GM23338 (cell line): ENCODE results near the gene GFER. TPM values are rescaled to one million over a fixed set of nuclear protein-coding genes. Genes with fewer than 3 reads are reported as not detected.

Experiments used
- ATAC-seq: fragments of 200-7000 bp; cut with Tn5 transposase; 3 replicates; pipeline ENCODE4 v1.9.1; 2020
- DNase-seq: peaks from one replicate; pipeline ENCODE4 v3.0.0-alpha.2; 2015; ENCODE audit warnings: low spot score
- H2AFZ ChIP-seq: fragments of 200-600 bp; sonication (generic); 2 replicates; pipeline ENCODE4 v1.8.0; 2016; ENCODE audit warnings: antibody characterized with exemption, mild to moderate bottlenecking, moderate library complexity
- H3F3A ChIP-seq: fragments of 200-600 bp; sonication (generic); replicated peaks from 2 replicates; pipeline ENCODE4 v1.8.0; 2017; ENCODE audit warnings: antibody characterized with exemption, mixed run types, low read depth
- H3K27ac ChIP-seq: fragments of 200-600 bp; sonication (generic); 2 replicates; pipeline ENCODE4 v1.6.1; 2016; ENCODE audit warnings: low read depth
- H3K27me3 ChIP-seq: fragments of 200-600 bp; sonication (generic); 2 replicates; pipeline ENCODE4 v1.8.0; 2016; ENCODE audit warnings: mild to moderate bottlenecking, mixed run types, moderate library complexity; ENCODE audit not compliant: insufficient read depth
- H3K36me3 ChIP-seq: fragments of 200-600 bp; sonication (generic); 2 replicates; pipeline ENCODE4 v1.8.0; 2016; ENCODE audit warnings: mild to moderate bottlenecking; ENCODE audit not compliant: insufficient read depth
- H3K4me1 ChIP-seq: fragments of 200-600 bp; sonication (generic); 2 replicates; pipeline ENCODE4 v1.8.0; 2016; ENCODE audit warnings: mild to moderate bottlenecking, moderate library complexity; ENCODE audit not compliant: insufficient read depth
- H3K4me2 ChIP-seq: fragments of 200-600 bp; sonication (generic); 2 replicates; pipeline ENCODE4 v1.7.1; 2017; ENCODE audit warnings: mixed run types
- H3K4me3 ChIP-seq: fragments of 200-600 bp; sonication (generic); 2 replicates; pipeline ENCODE4 v1.6.1; 2016; ENCODE audit warnings: mixed run types
- H3K79me2 ChIP-seq: fragments of 200-600 bp; sonication (generic); replicated peaks from 2 replicates; pipeline ENCODE4 v1.8.0; 2017; ENCODE audit warnings: mild to moderate bottlenecking; ENCODE audit not compliant: insufficient read depth
- H3K9me2 ChIP-seq: fragments of 200-600 bp; sonication (generic); 2 replicates; pipeline ENCODE4 v1.8.0; 2017; ENCODE audit not compliant: insufficient read depth
- H4K20me1 ChIP-seq: fragments of 200-600 bp; sonication (generic); replicated peaks from 2 replicates; pipeline ENCODE4 v1.8.0; 2017; ENCODE audit warnings: mild to moderate bottlenecking; ENCODE audit not compliant: insufficient read depth
- H3K27ac Mint-ChIP-seq: 2 replicates; pipeline ENCODE4 v1.8.0; 2020; ENCODE audit warnings: inconsistent platforms, mild to moderate bottlenecking, moderate library complexity, mixed read lengths
- H3K27me3 Mint-ChIP-seq: 3 replicates; pipeline ENCODE4 v1.8.0; 2022; ENCODE audit warnings: low read depth, mild to moderate bottlenecking, moderate library complexity, mixed read lengths, inconsistent platforms; ENCODE audit not compliant: insufficient read depth, poor library complexity
- H3K36me3 Mint-ChIP-seq: 3 replicates; pipeline ENCODE4 v1.8.0; 2021; ENCODE audit warnings: low read depth, mild to moderate bottlenecking, inconsistent platforms, moderate library complexity, mixed read lengths
- H3K4me1 Mint-ChIP-seq: 3 replicates; pipeline ENCODE4 v1.8.0; 2020; ENCODE audit warnings: mild to moderate bottlenecking, inconsistent platforms, mixed read lengths
- H3K4me3 Mint-ChIP-seq: 3 replicates; pipeline ENCODE4 v1.8.0; 2021; ENCODE audit warnings: moderate library complexity, mild to moderate bottlenecking, inconsistent platforms, mixed read lengths
- H3K9me3 Mint-ChIP-seq: 3 replicates; pipeline ENCODE4 v1.8.0; 2020; ENCODE audit warnings: moderate library complexity, mild to moderate bottlenecking, inconsistent platforms, mixed read lengths
- EZH2 ChIP-seq: fragments of 200-600 bp; sonication (generic); IDR thresholded peaks from one replicate; pipeline ENCODE4 v1.8.0; 2017; ENCODE audit warnings: antibody characterized with exemption, mild to moderate bottlenecking, low read depth; ENCODE audit not compliant: unreplicated experiment
- EZH2phosphoT487 ChIP-seq: fragments of 200-600 bp; sonication (generic); IDR thresholded peaks from one replicate; pipeline ENCODE4 v1.8.1; 2018; ENCODE audit warnings: antibody characterized with exemption; ENCODE audit not compliant: unreplicated experiment
- NANOG ChIP-seq: IDR thresholded peaks from 2 replicates; pipeline ENCODE4 v1.6.1; 2016; ENCODE audit warnings: antibody characterized with exemption, borderline replicate concordance
- POLR2AphosphoS5 ChIP-seq: IDR thresholded peaks from 2 replicates; pipeline ENCODE4 v1.6.1; 2016; ENCODE audit warnings: antibody characterized with exemption, low read depth
- ZNF114 ChIP-seq: fragments of 250-450 bp; sonication (Bioruptor Pico); IDR thresholded peaks from 2 replicates; pipeline ENCODE4 v1.5.0; 2020; ENCODE audit warnings: mild to moderate bottlenecking, moderate library complexity
- polyA plus RNA-seq: library from polyadenylated mRNA; unstranded; fragments of >200 nt; fragmentation: Nextera tagmentation; extraction: Ambion mirVana; gene quantifications from 2 replicates; pipeline ENCODE4 v1.2.1, GENCODE V29; 2016
- total RNA-seq: library from RNA; depleted of rRNA; stranded (reverse); fragments of >200 nt; shearing (Covaris generic); gene quantifications from 2 replicates; pipeline ENCODE4 v1.2.3, GENCODE V29; 2014
- TF ChIP-seq, protein P1 (sequence below), 2 experiments: fragments of 200-600 bp in 1 of 2; sonication (generic) in 1 of 2; conservative IDR thresholded peaks; 2 replicates each; pipeline versions ENCODE4 v1.5.1 to v1.6.1; 2016 to 2017; ENCODE audit warnings: antibody characterized with exemption in 2 of 2, low read depth in 2 of 2, mild to moderate bottlenecking in 2 of 2, moderate library complexity in 1 of 2
- TF ChIP-seq, protein P2 (sequence below): fragments of 250-450 bp; sonication (Bioruptor Pico); IDR thresholded peaks from 2 replicates; pipeline ENCODE4 v1.5.0; 2020; ENCODE audit warnings: mild to moderate bottlenecking, moderate library complexity
- TF ChIP-seq, protein P3 (sequence below): IDR thresholded peaks from 2 replicates; pipeline ENCODE4 v1.6.1; 2016; ENCODE audit warnings: antibody characterized with exemption
- TF ChIP-seq, protein P4 (sequence below): IDR thresholded peaks from one replicate; pipeline ENCODE4 v1.6.1; 2018; ENCODE audit warnings: antibody characterized with exemption; ENCODE audit not compliant: unreplicated experiment

Gene GFER
- total and polyA plus RNA-seq, 2 experiments from 2014 or later: 40.1 to 64.5 TPM

DNA sequence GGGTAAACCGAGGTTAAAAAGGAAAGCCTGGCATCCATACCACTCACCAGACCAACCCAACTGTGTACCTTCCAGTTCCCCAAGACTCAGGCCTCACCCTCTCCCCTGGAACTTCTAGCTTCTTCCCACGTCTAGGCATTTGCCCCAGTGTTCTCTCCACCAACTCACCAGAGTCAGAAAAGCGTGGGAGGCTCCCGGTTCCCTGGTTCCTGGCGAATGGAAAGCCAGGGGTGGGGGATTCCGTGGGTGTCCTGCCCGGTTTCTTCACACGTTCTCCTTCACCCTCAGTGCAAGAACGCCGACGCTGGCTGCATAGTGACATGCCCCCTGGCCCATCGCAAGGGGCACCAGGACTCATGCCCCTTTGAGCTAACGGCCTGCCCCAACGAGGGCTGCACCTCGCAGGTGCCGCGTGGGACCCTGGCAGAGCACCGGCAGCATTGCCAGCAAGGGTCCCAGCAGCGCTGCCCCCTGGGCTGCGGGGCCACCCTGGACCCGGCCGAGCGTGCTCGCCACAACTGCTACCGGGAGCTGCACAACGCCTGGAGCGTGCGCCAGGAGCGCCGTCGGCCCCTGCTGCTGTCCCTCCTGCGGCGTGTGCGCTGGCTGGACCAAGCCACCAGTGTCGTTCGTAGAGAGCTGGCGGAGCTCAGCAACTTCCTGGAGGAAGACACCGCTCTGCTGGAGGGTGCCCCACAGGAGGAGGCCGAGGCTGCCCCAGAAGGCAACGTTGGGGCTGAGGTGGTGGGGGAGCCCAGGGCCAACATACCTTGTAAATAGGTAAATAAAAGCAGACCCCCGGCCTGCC, 15.6 kb upstream of the GFER start:
- ATAC-seq: no peak

More for the DNA sequence above, 15.6 kb upstream of the GFER start:
- DNase-seq: peak; percentile 23
- TF ChIP-seq EZH2: no peak
- TF ChIP-seq, protein P1, sequence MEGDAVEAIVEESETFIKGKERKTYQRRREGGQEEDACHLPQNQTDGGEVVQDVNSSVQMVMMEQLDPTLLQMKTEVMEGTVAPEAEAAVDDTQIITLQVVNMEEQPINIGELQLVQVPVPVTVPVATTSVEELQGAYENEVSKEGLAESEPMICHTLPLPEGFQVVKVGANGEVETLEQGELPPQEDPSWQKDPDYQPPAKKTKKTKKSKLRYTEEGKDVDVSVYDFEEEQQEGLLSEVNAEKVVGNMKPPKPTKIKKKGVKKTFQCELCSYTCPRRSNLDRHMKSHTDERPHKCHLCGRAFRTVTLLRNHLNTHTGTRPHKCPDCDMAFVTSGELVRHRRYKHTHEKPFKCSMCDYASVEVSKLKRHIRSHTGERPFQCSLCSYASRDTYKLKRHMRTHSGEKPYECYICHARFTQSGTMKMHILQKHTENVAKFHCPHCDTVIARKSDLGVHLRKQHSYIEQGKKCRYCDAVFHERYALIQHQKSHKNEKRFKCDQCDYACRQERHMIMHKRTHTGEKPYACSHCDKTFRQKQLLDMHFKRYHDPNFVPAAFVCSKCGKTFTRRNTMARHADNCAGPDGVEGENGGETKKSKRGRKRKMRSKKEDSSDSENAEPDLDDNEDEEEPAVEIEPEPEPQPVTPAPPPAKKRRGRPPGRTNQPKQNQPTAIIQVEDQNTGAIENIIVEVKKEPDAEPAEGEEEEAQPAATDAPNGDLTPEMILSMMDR (conservative IDR thresholded peaks at IDR 0.05; ENCODE audit: low read depth in 2 of 2): no peak
- TF ChIP-seq, protein P2, sequence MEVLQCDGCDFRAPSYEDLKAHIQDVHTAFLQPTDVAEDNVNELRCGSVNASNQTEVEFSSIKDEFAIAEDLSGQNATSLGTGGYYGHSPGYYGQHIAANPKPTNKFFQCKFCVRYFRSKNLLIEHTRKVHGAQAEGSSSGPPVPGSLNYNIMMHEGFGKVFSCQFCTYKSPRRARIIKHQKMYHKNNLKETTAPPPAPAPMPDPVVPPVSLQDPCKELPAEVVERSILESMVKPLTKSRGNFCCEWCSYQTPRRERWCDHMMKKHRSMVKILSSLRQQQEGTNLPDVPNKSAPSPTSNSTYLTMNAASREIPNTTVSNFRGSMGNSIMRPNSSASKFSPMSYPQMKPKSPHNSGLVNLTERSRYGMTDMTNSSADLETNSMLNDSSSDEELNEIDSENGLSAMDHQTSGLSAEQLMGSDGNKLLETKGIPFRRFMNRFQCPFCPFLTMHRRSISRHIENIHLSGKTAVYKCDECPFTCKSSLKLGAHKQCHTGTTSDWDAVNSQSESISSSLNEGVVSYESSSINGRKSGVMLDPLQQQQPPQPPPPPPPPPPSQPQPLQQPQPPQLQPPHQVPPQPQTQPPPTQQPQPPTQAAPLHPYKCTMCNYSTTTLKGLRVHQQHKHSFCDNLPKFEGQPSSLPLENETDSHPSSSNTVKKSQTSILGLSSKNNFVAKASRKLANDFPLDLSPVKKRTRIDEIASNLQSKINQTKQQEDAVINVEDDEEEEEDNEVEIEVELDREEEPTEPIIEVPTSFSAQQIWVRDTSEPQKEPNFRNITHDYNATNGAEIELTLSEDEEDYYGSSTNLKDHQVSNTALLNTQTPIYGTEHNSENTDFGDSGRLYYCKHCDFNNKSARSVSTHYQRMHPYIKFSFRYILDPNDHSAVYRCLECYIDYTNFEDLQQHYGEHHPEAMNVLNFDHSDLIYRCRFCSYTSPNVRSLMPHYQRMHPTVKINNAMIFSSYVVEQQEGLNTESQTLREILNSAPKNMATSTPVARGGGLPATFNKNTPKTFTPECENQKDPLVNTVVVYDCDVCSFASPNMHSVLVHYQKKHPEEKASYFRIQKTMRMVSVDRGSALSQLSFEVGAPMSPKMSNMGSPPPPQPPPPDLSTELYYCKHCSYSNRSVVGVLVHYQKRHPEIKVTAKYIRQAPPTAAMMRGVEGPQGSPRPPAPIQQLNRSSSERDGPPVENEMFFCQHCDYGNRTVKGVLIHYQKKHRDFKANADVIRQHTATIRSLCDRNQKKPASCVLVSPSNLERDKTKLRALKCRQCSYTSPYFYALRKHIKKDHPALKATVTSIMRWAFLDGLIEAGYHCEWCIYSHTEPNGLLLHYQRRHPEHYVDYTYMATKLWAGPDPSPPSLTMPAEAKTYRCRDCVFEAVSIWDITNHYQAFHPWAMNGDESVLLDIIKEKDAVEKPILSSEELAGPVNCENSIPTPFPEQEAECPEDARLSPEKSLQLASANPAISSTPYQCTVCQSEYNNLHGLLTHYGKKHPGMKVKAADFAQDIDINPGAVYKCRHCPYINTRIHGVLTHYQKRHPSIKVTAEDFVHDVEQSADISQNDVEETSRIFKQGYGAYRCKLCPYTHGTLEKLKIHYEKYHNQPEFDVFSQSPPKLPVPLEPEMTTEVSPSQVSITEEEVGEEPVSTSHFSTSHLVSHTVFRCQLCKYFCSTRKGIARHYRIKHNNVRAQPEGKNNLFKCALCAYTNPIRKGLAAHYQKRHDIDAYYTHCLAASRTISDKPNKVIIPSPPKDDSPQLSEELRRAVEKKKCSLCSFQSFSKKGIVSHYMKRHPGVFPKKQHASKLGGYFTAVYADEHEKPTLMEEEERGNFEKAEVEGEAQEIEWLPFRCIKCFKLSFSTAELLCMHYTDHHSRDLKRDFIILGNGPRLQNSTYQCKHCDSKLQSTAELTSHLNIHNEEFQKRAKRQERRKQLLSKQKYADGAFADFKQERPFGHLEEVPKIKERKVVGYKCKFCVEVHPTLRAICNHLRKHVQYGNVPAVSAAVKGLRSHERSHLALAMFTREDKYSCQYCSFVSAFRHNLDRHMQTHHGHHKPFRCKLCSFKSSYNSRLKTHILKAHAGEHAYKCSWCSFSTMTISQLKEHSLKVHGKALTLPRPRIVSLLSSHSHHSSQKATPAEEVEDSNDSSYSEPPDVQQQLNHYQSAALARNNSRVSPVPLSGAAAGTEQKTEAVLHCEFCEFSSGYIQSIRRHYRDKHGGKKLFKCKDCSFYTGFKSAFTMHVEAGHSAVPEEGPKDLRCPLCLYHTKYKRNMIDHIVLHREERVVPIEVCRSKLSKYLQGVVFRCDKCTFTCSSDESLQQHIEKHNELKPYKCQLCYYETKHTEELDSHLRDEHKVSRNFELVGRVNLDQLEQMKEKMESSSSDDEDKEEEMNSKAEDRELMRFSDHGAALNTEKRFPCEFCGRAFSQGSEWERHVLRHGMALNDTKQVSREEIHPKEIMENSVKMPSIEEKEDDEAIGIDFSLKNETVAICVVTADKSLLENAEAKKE: no peak
- TF ChIP-seq, protein P3, sequence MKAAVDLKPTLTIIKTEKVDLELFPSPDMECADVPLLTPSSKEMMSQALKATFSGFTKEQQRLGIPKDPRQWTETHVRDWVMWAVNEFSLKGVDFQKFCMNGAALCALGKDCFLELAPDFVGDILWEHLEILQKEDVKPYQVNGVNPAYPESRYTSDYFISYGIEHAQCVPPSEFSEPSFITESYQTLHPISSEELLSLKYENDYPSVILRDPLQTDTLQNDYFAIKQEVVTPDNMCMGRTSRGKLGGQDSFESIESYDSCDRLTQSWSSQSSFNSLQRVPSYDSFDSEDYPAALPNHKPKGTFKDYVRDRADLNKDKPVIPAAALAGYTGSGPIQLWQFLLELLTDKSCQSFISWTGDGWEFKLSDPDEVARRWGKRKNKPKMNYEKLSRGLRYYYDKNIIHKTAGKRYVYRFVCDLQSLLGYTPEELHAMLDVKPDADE: no peak
- no peak for TF ChIP-seq NANOG
- TF ChIP-seq, protein P4, sequence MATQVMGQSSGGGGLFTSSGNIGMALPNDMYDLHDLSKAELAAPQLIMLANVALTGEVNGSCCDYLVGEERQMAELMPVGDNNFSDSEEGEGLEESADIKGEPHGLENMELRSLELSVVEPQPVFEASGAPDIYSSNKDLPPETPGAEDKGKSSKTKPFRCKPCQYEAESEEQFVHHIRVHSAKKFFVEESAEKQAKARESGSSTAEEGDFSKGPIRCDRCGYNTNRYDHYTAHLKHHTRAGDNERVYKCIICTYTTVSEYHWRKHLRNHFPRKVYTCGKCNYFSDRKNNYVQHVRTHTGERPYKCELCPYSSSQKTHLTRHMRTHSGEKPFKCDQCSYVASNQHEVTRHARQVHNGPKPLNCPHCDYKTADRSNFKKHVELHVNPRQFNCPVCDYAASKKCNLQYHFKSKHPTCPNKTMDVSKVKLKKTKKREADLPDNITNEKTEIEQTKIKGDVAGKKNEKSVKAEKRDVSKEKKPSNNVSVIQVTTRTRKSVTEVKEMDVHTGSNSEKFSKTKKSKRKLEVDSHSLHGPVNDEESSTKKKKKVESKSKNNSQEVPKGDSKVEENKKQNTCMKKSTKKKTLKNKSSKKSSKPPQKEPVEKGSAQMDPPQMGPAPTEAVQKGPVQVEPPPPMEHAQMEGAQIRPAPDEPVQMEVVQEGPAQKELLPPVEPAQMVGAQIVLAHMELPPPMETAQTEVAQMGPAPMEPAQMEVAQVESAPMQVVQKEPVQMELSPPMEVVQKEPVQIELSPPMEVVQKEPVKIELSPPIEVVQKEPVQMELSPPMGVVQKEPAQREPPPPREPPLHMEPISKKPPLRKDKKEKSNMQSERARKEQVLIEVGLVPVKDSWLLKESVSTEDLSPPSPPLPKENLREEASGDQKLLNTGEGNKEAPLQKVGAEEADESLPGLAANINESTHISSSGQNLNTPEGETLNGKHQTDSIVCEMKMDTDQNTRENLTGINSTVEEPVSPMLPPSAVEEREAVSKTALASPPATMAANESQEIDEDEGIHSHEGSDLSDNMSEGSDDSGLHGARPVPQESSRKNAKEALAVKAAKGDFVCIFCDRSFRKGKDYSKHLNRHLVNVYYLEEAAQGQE: no peak
- TF ChIP-seq POLR2AphosphoS5: no peak
- TF ChIP-seq EZH2phosphoT487: no peak
- TF ChIP-seq ZNF114 (CRISPR knock-in tag): no peak
- Histone ChIP-seq H4K20me1 (peaks cover 10% of the 10 kb centered on the region), H3K27ac (no peak overlapping the region), H3K4me1 (peaks cover 23% of the 10 kb centered on the region; the same call in 1 of the 2 replicates), H3K4me2 (no peak overlapping the region), H3K9me2 (no peaks in the 10 kb centered on the region), H3K79me2 (peaks cover 43% of the 10 kb centered on the region), H3K36me3 (peaks cover 9% of the 10 kb centered on the region), H3K4me3 (no peak overlapping the region), H2AFZ (no peak overlapping the region), H3K27me3 (no peaks in the 10 kb centered on the region), H3F3A (peaks cover 9% of the 10 kb centered on the region)
- H3K4me3 Mint-ChIP-seq: no peak overlapping the region; the same call in 2 of the 3 replicates
- peaks cover 17% of the 10 kb centered on the region for H3K4me1 Mint-ChIP-seq
- H3K27ac Mint-ChIP-seq: no peak overlapping the region
- H3K27me3 Mint-ChIP-seq: peaks cover 33% of the 10 kb centered on the region
- peaks cover 18% of the 10 kb centered on the region for H3K36me3 Mint-ChIP-seq
- peaks cover 9% of the 10 kb centered on the region; the same call in 2 of the 3 replicates for H3K9me3 Mint-ChIP-seq
